ENCODE data around the gene AEN. TPM values are rescaled to one million over a fixed set of nuclear protein-coding genes. Genes with fewer than 3 reads are reported as not detected.

AEN gene
- total and polyA plus RNA-seq, 2 of the 8 experiments (the other 6 are each of a cell fraction or from before 2014, with no cell fraction given) = 112 to 122 TPM

DNA sequence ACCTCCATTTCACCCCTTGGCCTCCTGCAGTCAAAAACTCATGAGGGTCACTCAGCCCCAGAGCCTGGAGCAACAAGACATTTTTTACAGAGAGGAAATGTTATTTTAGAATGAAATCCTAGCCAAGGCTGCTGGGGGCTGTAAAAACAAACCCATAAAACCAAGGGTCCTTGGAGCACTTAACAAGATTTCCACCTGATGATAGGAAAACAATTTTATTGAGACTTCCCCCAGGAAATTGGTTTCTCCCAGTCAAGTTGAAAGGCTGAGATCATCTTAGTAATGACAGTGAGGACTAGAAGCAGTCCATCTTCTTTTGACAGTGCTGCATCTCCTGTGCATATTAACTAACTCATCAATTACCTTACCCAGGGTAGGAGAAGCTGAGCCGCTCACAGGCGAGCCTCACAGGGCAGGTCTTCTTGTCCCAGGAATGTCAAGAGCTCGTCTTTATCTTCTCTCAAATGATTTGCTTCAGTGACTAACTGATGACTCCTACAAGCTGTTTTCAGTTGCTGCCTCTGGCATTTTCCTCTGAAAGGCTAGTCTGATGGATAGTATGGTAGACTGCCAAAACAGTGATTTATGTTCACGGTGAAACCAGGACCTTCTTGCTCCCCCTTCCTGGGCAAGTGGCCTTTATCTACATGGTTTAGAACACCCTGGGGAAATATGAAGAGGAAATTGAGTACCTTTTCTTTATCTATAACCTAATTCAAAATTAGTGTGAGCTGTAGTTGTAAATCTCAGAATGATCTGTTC lies 34.6 kb upstream of the AEN start:
- H2BK15ac ChIP-seq (ENCODE audit: low read length) = no peak overlapping the region
- H3K4me1 ChIP-seq (replicated peaks in 1 of 4; ENCODE audit: control insufficient read depth in 3 of 4, insufficient read depth in 4 of 4, low read length in 3 of 4) = no peaks in the 10 kb centered on the region
- ChIA-PET POLR2A (ENCODE audit: partially characterized antibody) (interaction anchor here (1.0 kb wide), 1 partner anchor 42 kb away, joined by 4 read pairs; no protein-coding TSS in a partner anchor), CTCF (ENCODE audit: partially characterized antibody) (interaction anchor here (0.6 to 1.0 kb wide), 3 partner anchors 18 to 300 kb away, joined by 3 to 5 read pairs (median 3); no protein-coding TSS in a partner anchor)
- no peak overlapping the region for H3K27ac ChIP-seq (ENCODE audit: low read depth, low read length)
- FAIRE-seq (no peak), DNase-seq (ENCODE audit: low read depth in 1 of 2, low spot score in 2 of 2) (no peak)
- H3K27me3 ChIP-seq (replicated peaks in 1 of 4; ENCODE audit: control insufficient read depth in 3 of 4, extremely low read depth in 1 of 4, insufficient read depth in 3 of 4, low read length in 3 of 4) = no peaks in the 10 kb centered on the region
- no peaks in the 10 kb centered on the region for H3K79me1 ChIP-seq (ENCODE audit: low read depth, low read length)
- no peak overlapping the region for H2BK12ac ChIP-seq (ENCODE audit: low read depth, low read length)
- H2AK5ac ChIP-seq (ENCODE audit: low read depth, low read length) = no peak overlapping the region
- no peak overlapping the region for H2BK20ac ChIP-seq (ENCODE audit: low read length)
- 82% methylated on average over 4 of the region's 4 CpGs; no CpG with 5 or more reads in 1 of the 2 experiments for WGBS, 2 experiments (ENCODE audit: extremely low coverage in 1 of 2, insufficient coverage in 1 of 2, insufficient read length in 1 of 2, insufficient replicate concordance in 2 of 2, low coverage in 1 of 2, low lambda C conversion rate in 2 of 2, missing lambda C conversion rate in 1 of 2)
- no peak overlapping the region for H3K4ac ChIP-seq (replicated peaks; ENCODE audit: insufficient read length, low read depth, low read length)
- H4K20me1 ChIP-seq (replicated peaks in 1 of 2; ENCODE audit: control insufficient read depth in 1 of 2, insufficient read depth in 2 of 2, low read length in 2 of 2) = no peaks in the 10 kb centered on the region
- no peak overlapping the region for H3K56ac ChIP-seq (replicated peaks; ENCODE audit: insufficient read length, low read depth, low read length)
- H2BK5ac ChIP-seq (ENCODE audit: low read depth, low read length) = no peak overlapping the region
- H3K4me2 ChIP-seq (ENCODE audit: insufficient read depth in 1 of 2, low read depth in 2 of 2, low read length in 2 of 2) = no peak overlapping the region
- no peak overlapping the region for H2BK120ac ChIP-seq (replicated peaks; ENCODE audit: low read depth, low read length)
- no peaks in the 10 kb centered on the region for H3K79me2 ChIP-seq (ENCODE audit: control insufficient read depth in 1 of 2, insufficient read depth in 2 of 2, low read length in 2 of 2)
- H2AFZ ChIP-seq (ENCODE audit: low read length) = no peak overlapping the region
- no peak overlapping the region for H3K4me3 ChIP-seq (ENCODE audit: extremely low read depth in 1 of 4, insufficient read depth in 2 of 4, low read depth in 3 of 4, low read length in 4 of 4)
- no peaks in the 10 kb centered on the region for H3K9me3 ChIP-seq (ENCODE audit: insufficient read depth in 2 of 2, low read depth in 1 of 2, low read length in 1 of 2)
- H3K14ac ChIP-seq (ENCODE audit: insufficient read length) = no peak overlapping the region
- no peaks in the 10 kb centered on the region for H3K23me2 ChIP-seq (ENCODE audit: low read depth, low read length)
- H3K23ac ChIP-seq (ENCODE audit: insufficient read length) = no peak overlapping the region
- H4K91ac ChIP-seq (replicated peaks; ENCODE audit: insufficient read length, low read length) = no peak overlapping the region
- no peak overlapping the region for H3K9ac ChIP-seq (replicated peaks in 1 of 4; ENCODE audit: extremely low read depth in 1 of 4, low read depth in 3 of 4, low read length in 3 of 4)
- no peaks in the 10 kb centered on the region for H3K36me3 ChIP-seq (ENCODE audit: control insufficient read depth in 2 of 4, insufficient read depth in 4 of 4, low read length in 3 of 4)
- no peak overlapping the region for H3K18ac ChIP-seq (ENCODE audit: extremely low read depth, low read length)
- H4K8ac ChIP-seq (ENCODE audit: extremely low read depth, insufficient read depth, low read length) = no peak overlapping the region
- no peak overlapping the region for H4K5ac ChIP-seq (ENCODE audit: insufficient read length, low read depth, low read length)
